Uterus (tissue), 4 donors: ENCODE measurements around the gene NPHP4. TPM values are rescaled to one million over a fixed set of nuclear protein-coding genes. Genes with fewer than 3 reads are reported as not detected.

Source experiments
- DNase-seq, 2 donors: peaks; one replicate each; pipeline ENCODE4 v3.0.0-alpha.2; 2019 to 2020
- H3K27ac ChIP-seq, 2 donors: fragments of 200-600 bp; sonication (generic); 1 replicate in 1 of 2; 2 replicates in 1 of 2; pipeline ENCODE4 v1.5.1; 2016 to 2018
- H3K27me3 ChIP-seq, 2 donors: fragments of 200-600 bp; sonication (generic); one replicate each; pipeline ENCODE4 v1.5.1; 2018 to 2019; ENCODE audit warnings: control low read depth in 1 of 2
- H3K36me3 ChIP-seq, 2 donors: fragments of 200-600 bp; sonication (generic); one replicate each; pipeline ENCODE4 v1.5.1; 2019; ENCODE audit warnings: control low read depth in 1 of 2
- H3K4me1 ChIP-seq, 2 donors: fragments of 200-600 bp; sonication (generic); one replicate each; pipeline ENCODE4 v1.5.1; 2018 to 2019; ENCODE audit warnings: control low read depth in 1 of 2
- H3K4me3 ChIP-seq, 2 donors: fragments of 200-600 bp; sonication (generic); 1 replicate in 1 of 2; 2 replicates in 1 of 2; pipeline ENCODE4 v1.5.1; 2018 to 2019; ENCODE audit warnings: mild to moderate bottlenecking in 1 of 2
- H3K9me3 ChIP-seq, 2 donors: fragments of 200-600 bp; sonication (generic); one replicate each; pipeline ENCODE4 v1.5.1; 2019; ENCODE audit warnings: control low read depth in 1 of 2
- POLR2A ChIP-seq, 2 donors: fragments of 450-650 bp; IDR thresholded peaks; one replicate each; pipeline ENCODE4 v1.6.1; 2016; ENCODE audit warnings: antibody characterized with exemption in 2 of 2, mild to moderate bottlenecking in 1 of 2, moderate library complexity in 1 of 2
- intact Hi-C: fragments of 100-400 bp; cut with DNase I; formaldehyde crosslinking; loops from one replicate; pipeline ENCODE4 v1.15.1; 2023; ENCODE audit warnings: low total_unique reads
- total RNA-seq, 4 donors: library from RNA; depleted of rRNA in 3 of 4; stranded (reverse); fragments of >200 nt in 3 of 4; gene quantifications; one replicate each; pipeline versions ENCODE4 v1.1.0 to v1.2.4, GENCODE V29; 2014 to 2023
- TF ChIP-seq, protein P1 (sequence below), 4 experiments: fragments of 200-600 bp in 2 of 4; fragments of 450-650 bp in 2 of 4; sonication (generic) in 2 of 4; IDR thresholded peaks; one replicate each; pipeline ENCODE4 v1.5.1; 2016 to 2019; ENCODE audit warnings: antibody characterized with exemption in 4 of 4, mild to moderate bottlenecking in 2 of 4, moderate library complexity in 1 of 4
- donor health status: DM: yes; HTN: yes; CAD: no.

NPHP4 gene
- total RNA-seq, 4 donors from 2014 or later: 1.3 to 16.2 (median 7.0) TPM

DNA sequence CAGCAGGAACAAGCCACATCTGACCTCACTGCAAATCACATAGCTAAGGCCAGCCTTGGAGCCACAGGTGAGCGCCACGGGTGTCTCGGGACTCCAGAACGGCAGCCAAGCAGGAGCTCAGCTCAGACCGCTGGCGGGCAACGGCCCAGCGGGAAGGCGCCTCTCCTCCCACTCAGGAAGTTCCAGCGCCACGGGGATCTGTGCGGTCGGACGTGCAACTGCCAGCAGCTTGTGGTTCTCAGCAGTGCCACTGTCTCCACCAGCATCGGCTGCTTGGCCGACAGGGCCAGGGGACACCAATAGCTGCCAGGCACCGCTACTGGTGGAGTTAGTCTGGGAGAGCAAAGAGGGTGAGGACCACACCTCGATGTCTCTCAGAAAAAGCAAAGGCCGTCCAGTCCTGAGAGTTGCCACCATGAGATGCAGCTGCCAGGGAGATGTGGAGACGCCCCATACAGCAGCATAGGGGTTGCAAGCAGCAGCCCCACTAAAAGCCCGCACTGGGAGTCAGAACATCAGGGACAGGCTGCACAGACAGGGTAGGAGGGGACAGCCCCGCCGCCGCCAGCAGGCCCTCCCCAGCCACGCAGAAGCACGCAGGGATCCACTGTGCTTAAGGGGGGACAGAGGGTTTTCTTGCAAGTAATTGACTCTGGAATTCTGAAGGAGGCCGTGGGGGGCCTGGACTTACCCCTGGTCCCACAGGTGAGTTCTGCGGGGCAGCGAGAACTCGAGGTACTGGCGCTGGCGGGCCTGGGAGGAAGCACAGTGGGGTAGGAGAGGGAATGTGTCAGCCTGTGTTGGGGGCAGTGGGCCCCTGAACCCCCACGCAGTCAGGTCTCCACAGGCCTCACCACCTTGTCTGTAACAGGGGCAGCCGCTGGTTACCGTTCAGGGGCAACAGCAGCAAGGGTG lies 83.5 kb downstream of the NPHP4 start:
- Histone ChIP-seq H3K4me3 (no peak overlapping the region), H3K9me3 (no peaks in the 10 kb centered on the region), H3K4me1 (no peaks in the 10 kb centered on the region), H3K27me3 (no peaks in the 10 kb centered on the region), H3K27ac (no peak overlapping the region), H3K36me3 (no peaks in the 10 kb centered on the region)
- no peak for TF ChIP-seq POLR2A (IDR thresholded peaks at IDR 0.05)
- TF ChIP-seq, protein P1, sequence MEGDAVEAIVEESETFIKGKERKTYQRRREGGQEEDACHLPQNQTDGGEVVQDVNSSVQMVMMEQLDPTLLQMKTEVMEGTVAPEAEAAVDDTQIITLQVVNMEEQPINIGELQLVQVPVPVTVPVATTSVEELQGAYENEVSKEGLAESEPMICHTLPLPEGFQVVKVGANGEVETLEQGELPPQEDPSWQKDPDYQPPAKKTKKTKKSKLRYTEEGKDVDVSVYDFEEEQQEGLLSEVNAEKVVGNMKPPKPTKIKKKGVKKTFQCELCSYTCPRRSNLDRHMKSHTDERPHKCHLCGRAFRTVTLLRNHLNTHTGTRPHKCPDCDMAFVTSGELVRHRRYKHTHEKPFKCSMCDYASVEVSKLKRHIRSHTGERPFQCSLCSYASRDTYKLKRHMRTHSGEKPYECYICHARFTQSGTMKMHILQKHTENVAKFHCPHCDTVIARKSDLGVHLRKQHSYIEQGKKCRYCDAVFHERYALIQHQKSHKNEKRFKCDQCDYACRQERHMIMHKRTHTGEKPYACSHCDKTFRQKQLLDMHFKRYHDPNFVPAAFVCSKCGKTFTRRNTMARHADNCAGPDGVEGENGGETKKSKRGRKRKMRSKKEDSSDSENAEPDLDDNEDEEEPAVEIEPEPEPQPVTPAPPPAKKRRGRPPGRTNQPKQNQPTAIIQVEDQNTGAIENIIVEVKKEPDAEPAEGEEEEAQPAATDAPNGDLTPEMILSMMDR (IDR thresholded peaks at IDR 0.05): no peak
- intact Hi-C loops: no loop called here
- DNase-seq: no peak

DNA sequence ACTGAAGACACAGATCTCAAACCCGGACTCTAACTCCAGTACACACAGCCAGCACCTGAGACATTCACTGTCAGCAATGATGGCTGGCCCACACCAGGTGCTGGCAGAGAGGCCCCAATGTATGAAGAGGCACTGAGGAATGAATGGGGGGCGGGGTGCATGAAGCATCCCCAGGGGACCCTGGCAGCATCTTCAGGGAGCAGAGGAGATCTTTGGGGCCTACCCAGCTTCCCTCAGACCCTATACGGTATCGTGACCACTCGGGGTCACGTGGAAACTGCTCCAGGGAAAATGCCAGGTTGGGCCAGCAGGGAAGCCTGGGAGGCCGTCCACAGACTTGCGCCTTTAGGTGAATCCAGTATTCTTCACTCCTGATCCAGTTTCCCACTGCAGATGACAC lies 84.3 kb downstream of the NPHP4 start:
- Histone ChIP-seq H3K36me3 (no peaks in the 10 kb centered on the region), H3K27me3 (no peaks in the 10 kb centered on the region), H3K9me3 (no peaks in the 10 kb centered on the region), H3K4me3 (no peak overlapping the region), H3K4me1 (no peaks in the 10 kb centered on the region), H3K27ac (no peak overlapping the region)
- TF ChIP-seq, protein P1 (IDR thresholded peaks at IDR 0.05): no peak
- no peak for TF ChIP-seq POLR2A (IDR thresholded peaks at IDR 0.05)
- intact Hi-C loops: no loop called here
- DNase-seq: no peak

DNA sequence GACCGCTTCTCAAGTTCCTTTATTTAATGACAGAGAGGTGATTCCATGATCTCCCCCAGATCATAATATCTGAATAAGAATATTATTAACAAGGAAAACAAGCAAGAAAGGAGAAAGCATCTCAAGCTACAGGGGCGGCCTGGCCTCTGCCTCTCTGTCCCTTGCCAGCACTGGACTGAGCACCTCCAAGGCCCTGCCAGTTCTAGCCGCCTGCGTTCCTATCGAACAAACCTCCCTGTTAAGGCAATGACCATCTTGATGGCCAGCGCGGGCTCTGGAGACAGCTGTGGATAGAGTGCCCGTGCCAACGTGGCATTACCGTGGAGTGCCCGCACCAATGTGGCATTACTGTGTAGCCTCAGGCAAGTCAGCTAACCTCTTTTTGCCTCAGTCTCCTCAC lies 84.8 kb downstream of the NPHP4 start:
- Histone ChIP-seq H3K4me1 (no peaks in the 10 kb centered on the region), H3K27me3 (no peaks in the 10 kb centered on the region), H3K9me3 (no peaks in the 10 kb centered on the region), H3K27ac (no peak overlapping the region), H3K4me3 (no peak overlapping the region), H3K36me3 (no peaks in the 10 kb centered on the region)
- TF ChIP-seq, protein P1 (IDR thresholded peaks at IDR 0.05): no peak
- no peak for TF ChIP-seq POLR2A (IDR thresholded peaks at IDR 0.05)
- intact Hi-C loops: no loop called here
- DNase-seq: no peak

DNA sequence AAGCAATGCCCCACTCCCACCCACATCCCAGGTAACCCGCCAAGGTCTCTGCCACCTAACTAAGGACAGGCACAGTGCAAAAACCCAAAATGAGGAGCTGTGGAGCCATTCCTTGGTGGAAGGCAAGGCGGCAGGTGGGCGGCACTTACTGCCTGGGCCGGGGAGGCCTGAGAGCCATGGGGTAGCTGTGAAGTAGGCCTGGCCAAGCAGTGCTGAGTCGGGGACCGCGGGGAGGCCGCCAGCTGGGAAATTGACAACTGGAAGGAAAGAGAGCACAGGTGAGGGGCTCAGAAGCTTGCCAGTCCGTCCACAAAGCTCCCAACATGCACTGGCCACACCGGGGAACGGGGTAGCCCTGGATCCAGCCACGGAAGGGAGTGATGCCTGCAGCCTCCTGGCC lies 85.3 kb downstream of the NPHP4 start:
- TF ChIP-seq POLR2A (IDR thresholded peaks at IDR 0.05): no peak
- TF ChIP-seq, protein P1 (IDR thresholded peaks at IDR 0.05): no peak
- no peaks in the 10 kb centered on the region for H3K36me3 ChIP-seq
- no peak for DNase-seq
- H3K4me3 ChIP-seq: no peak overlapping the region
- H3K27ac ChIP-seq: no peak overlapping the region
- H3K9me3 ChIP-seq: no peaks in the 10 kb centered on the region
- H3K4me1 ChIP-seq: no peaks in the 10 kb centered on the region
- intact Hi-C loops: no loop called here
- no peaks in the 10 kb centered on the region for H3K27me3 ChIP-seq

DNA sequence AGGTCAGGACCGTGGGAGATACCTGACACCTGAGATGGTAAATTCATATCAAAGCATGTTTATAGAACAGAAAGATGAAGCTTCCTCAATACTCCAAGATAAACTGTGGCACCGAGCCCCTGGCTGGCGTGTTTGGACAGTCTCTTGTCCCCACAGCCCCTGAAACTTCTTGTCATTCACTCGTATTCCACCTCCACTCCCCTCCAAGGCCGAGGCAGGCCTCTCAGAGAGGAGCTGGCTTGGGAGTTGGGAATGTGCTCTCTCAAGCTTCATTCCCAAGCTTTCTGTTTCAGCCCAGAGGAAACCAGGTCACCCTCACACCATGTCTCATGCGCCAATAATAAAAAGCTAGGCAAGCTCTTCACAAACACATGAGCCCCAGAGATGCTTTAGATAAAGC lies 86.1 kb downstream of the NPHP4 start:
- Histone ChIP-seq H3K4me1 (no peaks in the 10 kb centered on the region), H3K36me3 (no peaks in the 10 kb centered on the region), H3K27me3 (no peaks in the 10 kb centered on the region), H3K4me3 (no peak overlapping the region), H3K9me3 (no peaks in the 10 kb centered on the region), H3K27ac (no peak overlapping the region)
- DNase-seq: no peak
- intact Hi-C loops: no loop called here
- TF ChIP-seq, protein P1 (IDR thresholded peaks at IDR 0.05): no peak
- no peak for TF ChIP-seq POLR2A (IDR thresholded peaks at IDR 0.05)
